GM18507 (cell line): Measurements from ENCODE around the gene ABLIM1.

Source experiments
- DNase-seq: peaks from one replicate; pipeline ENCODE4 v3.0.0; 2011; ENCODE audit warnings: low read depth; ENCODE audit not compliant: insufficient read length; ENCODE audit errors: extremely low spot score
- FAIRE-seq: peaks from 2 replicates; lab custom pipeline; 2011; peaks lifted over from hg19 to GRCh38; lab: Jason Lieb, UNC

Gene ABLIM1

DNA sequence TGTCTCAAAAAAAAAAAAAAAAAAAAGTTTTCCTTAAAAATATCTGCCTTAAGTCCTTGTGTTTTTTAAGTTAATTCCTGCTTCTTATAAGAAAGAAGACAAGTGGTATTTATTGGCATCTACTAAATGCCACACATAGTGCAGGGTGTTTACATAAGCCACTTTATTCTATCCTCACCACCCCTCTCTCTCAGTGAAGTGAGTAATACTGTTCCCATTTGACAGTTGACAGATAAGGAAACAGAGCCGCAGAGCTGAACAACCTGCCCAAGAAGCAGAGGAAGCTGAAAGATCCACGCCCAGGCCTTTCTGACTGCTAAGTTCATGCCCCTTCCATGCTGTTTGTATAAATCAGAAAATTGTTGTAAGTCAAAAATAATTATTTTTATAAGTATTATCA is 54.1 kb downstream of the ABLIM1 start:
- no peak for DNase-seq
- no peak for FAIRE-seq

GRCh38 chr10:114603303-114603702 is 54.8 kb downstream of the ABLIM1 start:
- DNase-seq (no peak), FAIRE-seq (no peak)

- DNase-seq (no peak), FAIRE-seq (no peak)
Observed at GRCh38 chr10:114600057-114600456, 58.0 kb downstream of the ABLIM1 start.

- DNase-seq: no peak
- no peak for FAIRE-seq
Observed at GRCh38 chr10:114596793-114597192, 61.3 kb downstream of the ABLIM1 start.

- no peak for FAIRE-seq
- DNase-seq: no peak
Observed at GRCh38 chr10:114593816-114594468, 64.1 kb downstream of the ABLIM1 start.

- FAIRE-seq: no peak
- DNase-seq: no peak
Observed at GRCh38 chr10:114593240-114593792, 64.8 kb downstream of the ABLIM1 start.

GRCh38 chr10:114590993-114591392 is 67.1 kb downstream of the ABLIM1 start:
- no peak for DNase-seq
- no peak for FAIRE-seq

DNA sequence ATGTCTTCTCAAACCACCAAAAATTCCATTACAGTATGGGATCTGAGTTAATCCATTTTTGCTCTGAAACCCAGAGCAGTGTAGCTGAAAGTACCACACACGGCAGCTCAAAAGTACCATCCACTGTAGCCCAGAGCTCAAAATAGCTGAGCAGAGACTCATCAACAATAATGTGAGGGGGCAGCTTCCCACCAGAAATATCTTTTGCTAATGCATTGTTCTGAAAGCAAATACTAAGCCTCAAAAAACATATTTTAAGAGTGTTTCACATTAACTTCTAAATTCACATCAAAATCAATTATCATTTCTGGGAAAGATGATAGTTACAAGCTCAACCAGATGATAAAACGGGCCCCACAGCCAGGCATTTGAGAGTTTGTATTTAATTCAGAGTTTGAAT is 73.7 kb downstream of the ABLIM1 start:
- no peak for FAIRE-seq

GRCh38 chr10:114581071-114581470 is 77.0 kb downstream of the ABLIM1 start:
- FAIRE-seq (no peak), DNase-seq (no peak)

More for the DNA sequence above, 73.7 kb downstream of the ABLIM1 start:
- no peak for DNase-seq

DNA sequence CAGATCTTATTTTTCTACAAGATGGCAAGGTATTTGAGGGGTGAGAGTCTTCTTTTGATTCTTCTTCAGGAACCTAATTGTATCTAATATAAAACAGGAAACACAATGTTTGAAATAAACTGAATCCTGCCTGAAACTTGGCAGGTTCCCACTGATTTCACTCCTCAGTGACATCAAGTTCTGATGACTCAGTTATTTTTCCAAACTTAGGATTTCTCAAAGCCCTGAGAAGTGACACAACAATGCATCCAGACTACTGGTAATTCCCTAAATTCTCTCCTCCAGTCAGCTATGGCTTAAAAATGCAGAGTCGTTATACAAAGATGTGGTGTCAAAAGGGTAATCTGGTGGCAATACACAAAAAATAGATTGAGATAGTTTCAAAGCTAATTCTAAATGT is 80.9 kb downstream of the ABLIM1 start:
- DNase-seq (no peak), FAIRE-seq (no peak)

DNA sequence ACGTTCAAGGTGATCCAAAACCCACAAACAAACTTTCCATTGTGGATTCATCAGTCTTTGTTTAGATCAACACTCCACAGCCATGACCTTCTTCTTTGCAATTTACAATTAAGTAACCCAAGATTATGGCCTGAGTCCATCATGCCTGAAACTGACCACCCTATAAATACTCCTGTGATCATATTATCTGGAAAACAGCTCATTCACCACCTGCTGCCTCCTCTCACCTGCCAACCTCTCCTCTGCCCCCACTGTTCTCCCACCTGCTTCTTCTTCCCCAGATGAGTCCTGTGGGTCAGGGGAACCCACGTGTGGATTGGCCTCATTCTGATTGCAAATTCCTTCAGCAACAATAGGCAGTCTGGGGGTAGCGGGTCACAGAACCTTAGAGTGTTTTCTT is 81.4 kb downstream of the ABLIM1 start:
- DNase-seq: no peak
- no peak for FAIRE-seq

DNA sequence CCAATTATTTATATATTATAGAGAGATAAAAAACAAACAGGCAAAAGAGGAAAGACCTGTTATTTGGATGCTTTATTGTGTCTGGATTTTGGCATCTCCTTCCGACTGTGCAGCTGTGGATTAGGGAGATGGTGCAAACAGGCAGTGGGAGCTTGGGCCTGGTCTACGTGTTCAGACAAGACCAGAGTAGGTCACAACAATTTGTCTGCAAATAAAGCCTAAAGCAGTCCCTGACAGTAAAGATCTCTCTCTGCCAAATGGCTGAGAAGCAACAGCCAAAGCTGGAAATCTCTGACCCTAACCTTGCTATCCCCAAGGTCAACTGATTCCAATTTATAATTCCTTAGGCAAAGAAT is 82.0 kb downstream of the ABLIM1 start:
- no peak for FAIRE-seq
- DNase-seq: no peak

GRCh38 chr10:114575417-114576131 is 82.5 kb downstream of the ABLIM1 start:
- DNase-seq (no peak), FAIRE-seq (no peak)

- DNase-seq: no peak
- FAIRE-seq: no peak
Observed at GRCh38 chr10:114573330-114574045, 84.6 kb downstream of the ABLIM1 start.

GRCh38 chr10:114571316-114571999 is 86.6 kb downstream of the ABLIM1 start:
- no peak for FAIRE-seq

DNA sequence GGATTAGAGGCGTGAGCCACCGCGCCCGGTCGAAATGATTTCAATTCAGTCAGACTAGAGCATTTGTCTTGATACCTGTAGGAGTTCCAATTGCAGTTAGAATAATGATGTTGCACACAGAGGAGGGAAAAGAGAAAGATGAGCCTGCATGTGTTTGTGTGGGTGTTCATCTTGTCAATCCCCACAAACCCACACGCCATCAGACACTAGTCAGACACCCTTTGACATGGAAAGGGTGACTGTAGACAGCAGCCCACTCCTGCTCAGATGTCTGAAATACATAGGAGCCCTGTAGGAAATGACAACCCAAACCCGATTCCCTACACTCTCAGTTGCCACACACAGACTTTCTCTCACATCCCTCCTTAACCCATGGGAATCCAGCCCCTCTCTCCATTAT is 92.0 kb downstream of the ABLIM1 start:
- FAIRE-seq: no peak
- DNase-seq: no peak

More at GRCh38 chr10:114571316-114571999, 86.6 kb downstream of the ABLIM1 start:
- no peak for DNase-seq

DNA sequence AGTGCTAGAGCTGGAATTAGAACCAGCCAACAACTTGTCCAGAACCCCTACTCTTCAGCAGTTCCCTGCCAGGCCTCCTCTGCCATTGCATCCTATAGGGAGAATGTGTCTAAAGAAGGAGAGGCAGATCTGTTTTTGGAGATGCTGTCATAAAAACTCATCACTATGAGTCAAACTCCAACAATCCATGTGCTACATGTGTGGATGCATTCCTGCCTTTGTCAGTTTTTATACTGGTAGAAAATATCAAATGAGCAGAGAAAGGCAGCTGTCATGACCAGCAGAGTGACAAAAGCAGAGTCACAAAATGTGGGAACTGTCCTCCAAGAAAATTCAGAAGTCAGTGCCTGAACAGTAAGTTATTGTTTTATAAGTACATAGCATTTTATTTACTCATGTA is 93.0 kb downstream of the ABLIM1 start:
- FAIRE-seq: no peak
- DNase-seq: no peak

DNA sequence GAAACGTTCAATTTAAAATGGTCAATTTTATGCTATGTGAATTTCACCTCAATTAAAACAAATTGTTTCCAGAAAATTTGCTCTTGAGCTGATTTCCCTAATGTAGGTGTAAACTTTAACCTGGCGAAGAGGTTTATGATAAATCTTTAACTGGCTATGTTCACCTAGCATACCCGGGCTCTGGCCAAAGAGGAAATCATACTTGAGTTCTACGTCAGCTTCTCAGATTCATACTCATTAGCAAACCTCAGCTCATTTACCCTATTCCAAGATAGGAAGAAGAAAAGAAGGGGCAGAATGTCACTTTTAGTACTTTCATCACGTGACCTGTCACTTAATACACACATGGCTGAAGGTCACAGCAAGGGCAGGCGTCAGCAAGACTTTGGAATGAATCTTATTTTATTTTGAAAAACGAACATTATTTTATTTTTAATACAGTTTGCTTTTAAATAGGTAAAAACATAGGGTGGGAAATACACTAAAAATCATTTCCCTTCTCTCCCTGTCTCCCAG is 97.0 kb downstream of the ABLIM1 start:
- FAIRE-seq: no peak
- no peak for DNase-seq

GRCh38 chr10:114560144-114560543 is 97.9 kb downstream of the ABLIM1 start:
- FAIRE-seq: no peak
- DNase-seq: no peak

DNA sequence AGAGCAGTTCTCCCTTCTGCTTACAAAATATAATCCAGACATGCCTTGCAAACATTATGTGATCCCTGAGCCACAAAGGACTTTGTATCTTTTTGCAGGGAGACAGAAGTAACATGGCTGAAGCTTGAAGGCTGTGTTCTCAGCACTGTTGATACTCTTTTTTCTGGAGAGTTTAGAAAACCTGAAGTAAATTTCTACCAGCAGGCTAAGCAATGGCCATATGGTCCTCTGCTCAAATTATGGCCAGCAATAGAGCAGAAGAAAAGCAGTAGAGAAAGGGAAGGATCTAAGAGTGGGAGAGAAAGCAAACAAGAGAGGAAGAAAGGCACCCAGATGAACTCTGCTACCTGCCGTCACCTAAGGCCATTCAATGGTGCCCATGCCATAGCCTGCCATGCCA is 98.4 kb downstream of the ABLIM1 start:
- FAIRE-seq: no peak
- no peak for DNase-seq
